Activated naive CD4-positive, alpha-beta T cell treated with anti-CD3 and anti-CD28 coated beads, Interleukin-2, amount 50 U/mL, for 72 hours (primary cell): ENCODE measurements around the gene EVA1A. TPM values are rescaled to one million over a fixed set of nuclear protein-coding genes. Genes with fewer than 3 reads are reported as not detected.
"Not testable (repeated sequence)": the region's sequence is repeated elsewhere in the genome, so short reads cannot be mapped to it uniquely, and the experiment has no call there.

Experiments
- ATAC-seq, 2 donors: fragments of 150-1000 bp; cut with Tn5 transposase; 2 replicates each; pipeline ENCODE4 v1.10.0; 2021; ENCODE audit warnings: mild to moderate bottlenecking in 2 of 2, moderate library complexity in 2 of 2
- DNase-seq, 2 donors: peaks; one replicate each; pipeline ENCODE4 v3.0.0; 2021 to 2022; ENCODE audit warnings: low spot score in 2 of 2
- H3K27ac Mint-ChIP-seq, 2 donors: one replicate each; pipeline ENCODE4 v1.8.0; 2022; ENCODE audit warnings: mild to moderate bottlenecking in 2 of 2, mixed read lengths in 2 of 2
- H3K36me3 Mint-ChIP-seq, 2 donors: one replicate each; pipeline ENCODE4 v1.8.0; 2022; ENCODE audit warnings: mixed read lengths in 2 of 2
- H3K9me3 Mint-ChIP-seq, 2 donors: one replicate each; pipeline ENCODE4 v1.8.0; 2022; ENCODE audit warnings: mixed read lengths in 2 of 2
- total RNA-seq, 2 donors: library from RNA; stranded (reverse); gene quantifications; one replicate each; pipeline ENCODE4 v1.2.3, GENCODE V29; 2022

EVA1A gene
- total RNA-seq, 2 donors from 2014 or later, result 0.72 TPM; not detected in 1

- ATAC-seq (no peak), DNase-seq (no peak)
- Mint-ChIP-seq H3K27ac (no peak overlapping the region), H3K9me3 (no peaks in the 10 kb centered on the region), H3K36me3 (no peaks in the 10 kb centered on the region)
Measured at GRCh38 chr2:75494137-75494769, 66.5 kb downstream of the EVA1A start.

- Mint-ChIP-seq H3K36me3 (no peaks in the 10 kb centered on the region), H3K9me3 (no peaks in the 10 kb centered on the region), H3K27ac (no peak overlapping the region)
- no peak for DNase-seq
- ATAC-seq, result no peak
Measured at GRCh38 chr2:75493230-75493629, 67.5 kb downstream of the EVA1A start.

GRCh38 chr2:75491129-75491753 is 69.5 kb downstream of the EVA1A start:
- Mint-ChIP-seq H3K36me3 (no peaks in the 10 kb centered on the region), H3K9me3 (no peaks in the 10 kb centered on the region), H3K27ac (no peak overlapping the region)
- no peak for ATAC-seq
- DNase-seq, result no peak

GRCh38 chr2:75489721-75490120 is 71.0 kb downstream of the EVA1A start:
- Mint-ChIP-seq H3K27ac (no peak overlapping the region), H3K36me3 (no peaks in the 10 kb centered on the region), H3K9me3 (no peaks in the 10 kb centered on the region)
- DNase-seq (no peak), ATAC-seq (no peak)

GRCh38 chr2:75488157-75488556 is 72.6 kb downstream of the EVA1A start:
- no peak for DNase-seq
- Mint-ChIP-seq H3K9me3 (no peaks in the 10 kb centered on the region), H3K27ac (no peak overlapping the region), H3K36me3 (no peaks in the 10 kb centered on the region)
- ATAC-seq, result no peak

GRCh38 chr2:75486735-75487134 is 74.0 kb downstream of the EVA1A start:
- not testable (repeated sequence) for ATAC-seq, DNase-seq, H3K27ac Mint-ChIP-seq, H3K9me3 Mint-ChIP-seq, H3K36me3 Mint-ChIP-seq

- DNase-seq (no peak), ATAC-seq (no peak)
- Mint-ChIP-seq H3K27ac (no peak overlapping the region), H3K9me3 (no peaks in the 10 kb centered on the region), H3K36me3 (no peaks in the 10 kb centered on the region)
Measured at GRCh38 chr2:75484840-75485239, 75.9 kb downstream of the EVA1A start.

- ATAC-seq (no peak), DNase-seq (no peak)
- Mint-ChIP-seq H3K27ac (no peak overlapping the region), H3K9me3 (no peaks in the 10 kb centered on the region), H3K36me3 (no peaks in the 10 kb centered on the region)
Measured at GRCh38 chr2:75483878-75484277, 76.9 kb downstream of the EVA1A start.

- H3K36me3 Mint-ChIP-seq, result no peaks in the 10 kb centered on the region
- ATAC-seq (no peak), DNase-seq (no peak)
- no peaks in the 10 kb centered on the region for H3K9me3 Mint-ChIP-seq
- H3K27ac Mint-ChIP-seq, result no peak overlapping the region
Measured at GRCh38 chr2:75482398-75482797, 78.3 kb downstream of the EVA1A start.

- no peaks in the 10 kb centered on the region for H3K36me3 Mint-ChIP-seq
- no peak overlapping the region for H3K27ac Mint-ChIP-seq
- no peaks in the 10 kb centered on the region for H3K9me3 Mint-ChIP-seq
- no peak for ATAC-seq
- DNase-seq, result no peak
Measured at GRCh38 chr2:75480971-75481836, 79.5 kb downstream of the EVA1A start.

- not testable (repeated sequence) for H3K27ac Mint-ChIP-seq, H3K36me3 Mint-ChIP-seq, ATAC-seq, DNase-seq, H3K9me3 Mint-ChIP-seq
Measured at GRCh38 chr2:75477696-75478095, 83.0 kb downstream of the EVA1A start.

GRCh38 chr2:75476761-75477160 is 84.0 kb downstream of the EVA1A start:
- H3K36me3 Mint-ChIP-seq, result no peaks in the 10 kb centered on the region
- no peak for DNase-seq
- ATAC-seq, result peak; percentile 33 to 94
- H3K9me3 Mint-ChIP-seq, result no peaks in the 10 kb centered on the region
- no peak overlapping the region for H3K27ac Mint-ChIP-seq

GRCh38 chr2:75475976-75476375 is 84.8 kb downstream of the EVA1A start:
- Mint-ChIP-seq H3K27ac (no peak overlapping the region), H3K9me3 (no peaks in the 10 kb centered on the region), H3K36me3 (no peaks in the 10 kb centered on the region)
- DNase-seq, result no peak
- no peak for ATAC-seq

GRCh38 chr2:75475049-75475448 is 85.7 kb downstream of the EVA1A start:
- Mint-ChIP-seq H3K36me3 (no peaks in the 10 kb centered on the region), H3K27ac (peak overlapping the region in 1 of 2 donors; percentile 50), H3K9me3 (no peaks in the 10 kb centered on the region)
- DNase-seq, result no peak
- ATAC-seq, result no peak

GRCh38 chr2:75474115-75474514 is 86.6 kb downstream of the EVA1A start:
- Mint-ChIP-seq H3K36me3 (no peaks in the 10 kb centered on the region), H3K27ac (no peak overlapping the region), H3K9me3 (no peaks in the 10 kb centered on the region)
- no peak for DNase-seq
- ATAC-seq, result no peak

- Mint-ChIP-seq H3K27ac (no peak overlapping the region), H3K9me3 (no peaks in the 10 kb centered on the region), H3K36me3 (no peaks in the 10 kb centered on the region)
- DNase-seq, result peak in 1 of 2 donors; percentile 37
- ATAC-seq, result no peak
Measured at GRCh38 chr2:75466708-75467311, 93.9 kb downstream of the EVA1A start.

- no peaks in the 10 kb centered on the region for H3K36me3 Mint-ChIP-seq
- no peak overlapping the region for H3K27ac Mint-ChIP-seq
- no peak for ATAC-seq
- no peaks in the 10 kb centered on the region for H3K9me3 Mint-ChIP-seq
- no peak for DNase-seq
Measured at GRCh38 chr2:75465317-75465984, 95.3 kb downstream of the EVA1A start.
